Neural progenitor cell (in vitro differentiated cells): ENCODE results near the gene PIGP. TPM values are rescaled to one million over a fixed set of nuclear protein-coding genes. Genes with fewer than 3 reads are reported as not detected.

Experiments
- DNase-seq: peaks from one replicate; pipeline ENCODE4 v3.0.0-alpha.2; 2016; ENCODE audit warnings: low spot score
- H2AFZ ChIP-seq: fragments of 200-600 bp; sonication (generic); replicated peaks from 2 replicates; pipeline ENCODE4 v1.6.1; 2016; ENCODE audit warnings: antibody characterized with exemption
- H3F3A ChIP-seq: fragments of 200-600 bp; sonication (generic); 2 replicates; pipeline ENCODE4 v1.6.1; 2016; ENCODE audit warnings: antibody characterized with exemption, low read depth
- H3K27ac ChIP-seq: fragments of 200-600 bp; sonication (generic); 2 replicates; pipeline ENCODE4 v1.5.1; 2016; ENCODE audit warnings: mild to moderate bottlenecking
- H3K27me3 ChIP-seq: fragments of 200-600 bp; sonication (generic); 2 replicates; pipeline ENCODE4 v1.6.1; 2016; ENCODE audit warnings: mild to moderate bottlenecking, moderate library complexity
- H3K36me3 ChIP-seq: fragments of 200-600 bp; sonication (generic); 2 replicates; pipeline ENCODE4 v1.5.1; 2016
- H3K4me1 ChIP-seq: fragments of 200-600 bp; sonication (generic); 2 replicates; pipeline ENCODE4 v1.6.1; 2016; ENCODE audit warnings: mixed run types
- H3K4me2 ChIP-seq: fragments of 200-600 bp; sonication (generic); 2 replicates; pipeline ENCODE4 v1.6.1; 2016
- H3K4me3 ChIP-seq: fragments of 200-600 bp; sonication (generic); 2 replicates; pipeline ENCODE4 v1.5.1; 2016
- H3K79me2 ChIP-seq: fragments of 200-600 bp; sonication (generic); 2 replicates; pipeline ENCODE4 v1.6.1; 2016; ENCODE audit warnings: low read depth
- H3K9ac ChIP-seq: fragments of 200-600 bp; sonication (generic); 2 replicates; pipeline ENCODE4 v1.6.1; 2016
- H3K9me3 ChIP-seq: fragments of 200-600 bp; sonication (generic); 2 replicates; pipeline ENCODE4 v1.5.1; 2016; ENCODE audit warnings: low read depth
- H4K20me1 ChIP-seq: fragments of 200-600 bp; sonication (generic); 2 replicates; pipeline ENCODE4 v1.6.1; 2016; ENCODE audit warnings: low read depth
- H3K27ac Mint-ChIP-seq: 3 replicates; pipeline ENCODE4 v1.8.0; 2021; ENCODE audit warnings: mixed read lengths
- H3K27me3 Mint-ChIP-seq: 2 replicates; pipeline ENCODE4 v1.8.0; 2022; ENCODE audit warnings: low read depth, mild to moderate bottlenecking, inconsistent platforms, moderate library complexity, mixed read lengths; ENCODE audit not compliant: insufficient read depth
- H3K36me3 Mint-ChIP-seq: 3 replicates; pipeline ENCODE4 v1.8.0; 2021; ENCODE audit warnings: mixed read lengths
- H3K4me1 Mint-ChIP-seq: 3 replicates; pipeline ENCODE4 v1.8.0; 2021; ENCODE audit warnings: mixed read lengths
- H3K4me3 Mint-ChIP-seq: 3 replicates; pipeline ENCODE4 v1.8.0; 2021; ENCODE audit warnings: mild to moderate bottlenecking, moderate library complexity, mixed read lengths
- H3K9me3 Mint-ChIP-seq: 3 replicates; pipeline ENCODE4 v1.8.0; 2020; ENCODE audit warnings: mixed read lengths
- CTCF ChIP-seq: fragments of 200-600 bp; sonication (generic); IDR thresholded peaks from 2 replicates; pipeline ENCODE4 v1.5.1; 2017; ENCODE audit warnings: antibody characterized with exemption, mild to moderate bottlenecking
- EZH2 ChIP-seq: fragments of 200-600 bp; sonication (generic); IDR thresholded peaks from 2 replicates; pipeline ENCODE4 v1.6.1; 2017; ENCODE audit warnings: antibody characterized with exemption, mild to moderate bottlenecking, moderate library complexity
- EZH2phosphoT487 ChIP-seq: fragments of 200-600 bp; sonication (generic); IDR thresholded peaks from 2 replicates; pipeline ENCODE4 v1.6.1; 2017; ENCODE audit warnings: antibody characterized with exemption
- total RNA-seq: library from RNA; depleted of rRNA; stranded (reverse); fragments of >200 nt; gene quantifications from 2 replicates; pipeline ENCODE4 v1.2.3, GENCODE V29; 2015; ENCODE audit warnings: low replicate concordance

Gene PIGP
- total RNA-seq, 1 donor from 2014 or later, result 25.8 TPM

- H2AFZ ChIP-seq, result no peak overlapping the region
- H3K9me3 ChIP-seq, result no peaks in the 10 kb centered on the region
- H3K4me1 Mint-ChIP-seq, result peaks cover 49% of the 10 kb centered on the region
- peaks cover 4% of the 10 kb centered on the region for H3K27me3 Mint-ChIP-seq
- H3K79me2 ChIP-seq, result no peaks in the 10 kb centered on the region
- H3K27ac ChIP-seq, result no peak overlapping the region
- H3K9ac ChIP-seq, result no peak overlapping the region
- no peaks in the 10 kb centered on the region for H3K36me3 ChIP-seq
- no peak for TF ChIP-seq EZH2phosphoT487
- no peak for TF ChIP-seq CTCF
- TF ChIP-seq EZH2, result no peak
- no peak overlapping the region for H3K27ac Mint-ChIP-seq
- H3K4me2 ChIP-seq, result no peak overlapping the region
- H3K36me3 Mint-ChIP-seq, result peaks cover 22% of the 10 kb centered on the region
- no peak overlapping the region for H3K4me3 ChIP-seq
- no peaks in the 10 kb centered on the region for H3K27me3 ChIP-seq
- no peaks in the 10 kb centered on the region for H3K9me3 Mint-ChIP-seq
- no peaks in the 10 kb centered on the region for H4K20me1 ChIP-seq
- DNase-seq, result no peak
- H3K4me1 ChIP-seq, result peaks cover 35% of the 10 kb centered on the region
- peaks cover 10% of the 10 kb centered on the region for H3F3A ChIP-seq
- no peak overlapping the region for H3K4me3 Mint-ChIP-seq
These were observed 7.2 kb downstream of the PIGP start for GRCh38 chr21:37065561-37066177.

GRCh38 chr21:37064841-37065240 lies 8.0 kb downstream of the PIGP start:
- Histone ChIP-seq H3K27ac (no peak overlapping the region), H4K20me1 (no peaks in the 10 kb centered on the region), H3K9me3 (no peaks in the 10 kb centered on the region), H3K4me1 (peaks cover 35% of the 10 kb centered on the region), H3K27me3 (no peaks in the 10 kb centered on the region), H2AFZ (no peak overlapping the region), H3K36me3 (no peaks in the 10 kb centered on the region), H3F3A (peaks cover 11% of the 10 kb centered on the region), H3K9ac (no peak overlapping the region), H3K4me3 (no peak overlapping the region), H3K79me2 (no peaks in the 10 kb centered on the region), H3K4me2 (no peak overlapping the region)
- H3K36me3 Mint-ChIP-seq, result peaks cover 17% of the 10 kb centered on the region
- peaks cover 51% of the 10 kb centered on the region for H3K4me1 Mint-ChIP-seq
- H3K4me3 Mint-ChIP-seq, result no peak overlapping the region
- H3K9me3 Mint-ChIP-seq, result no peaks in the 10 kb centered on the region
- TF ChIP-seq EZH2phosphoT487 (no peak), EZH2 (no peak), CTCF (no peak)
- peak overlapping the region; percentile 42 for H3K27ac Mint-ChIP-seq
- no peak for DNase-seq
- H3K27me3 Mint-ChIP-seq, result peaks cover 4% of the 10 kb centered on the region

- no peak overlapping the region for H3K27ac ChIP-seq
- Mint-ChIP-seq H3K27ac (peak overlapping the region; percentile 42), H3K9me3 (no peaks in the 10 kb centered on the region), H3K27me3 (peaks cover 7% of the 10 kb centered on the region), H3K4me3 (no peak overlapping the region), H3K36me3 (peaks cover 10% of the 10 kb centered on the region), H3K4me1 (peaks cover 65% of the 10 kb centered on the region)
- no peak for TF ChIP-seq EZH2phosphoT487
- TF ChIP-seq EZH2, result no peak
- no peak for TF ChIP-seq CTCF
- H3K27me3 ChIP-seq, result no peaks in the 10 kb centered on the region
- no peak overlapping the region for H3K9ac ChIP-seq
- peaks cover 44% of the 10 kb centered on the region for H3K4me1 ChIP-seq
- DNase-seq, result no peak
- no peaks in the 10 kb centered on the region for H3K36me3 ChIP-seq
- H3F3A ChIP-seq, result peaks cover 16% of the 10 kb centered on the region
- H3K79me2 ChIP-seq, result no peaks in the 10 kb centered on the region
- H2AFZ ChIP-seq, result no peak overlapping the region
- H3K4me3 ChIP-seq, result no peak overlapping the region
- no peak overlapping the region for H3K4me2 ChIP-seq
- no peaks in the 10 kb centered on the region for H4K20me1 ChIP-seq
- no peaks in the 10 kb centered on the region for H3K9me3 ChIP-seq
These were observed 9.4 kb downstream of the PIGP start for GRCh38 chr21:37063433-37063832.
